ENCODE measurements around the gene AARS2.

Gene AARS2

GRCh38 chr6:44298864-44299263, 14.3 kb downstream of the AARS2 start:
- no peak for DNase-seq

- no peak for DNase-seq
Measured at GRCh38 chr6:44298055-44298803, 14.9 kb downstream of the AARS2 start.

- DNase-seq = no peak
Measured at GRCh38 chr6:44297063-44298038, 15.8 kb downstream of the AARS2 start.

- no peak for DNase-seq
Measured at GRCh38 chr6:44294832-44295791, 18.0 kb downstream of the AARS2 start.

GRCh38 chr6:44292661-44293365, 20.3 kb downstream of the AARS2 start:
- no peak for DNase-seq

- no peak for DNase-seq
Measured at GRCh38 chr6:44291841-44292240, 21.3 kb downstream of the AARS2 start.

GRCh38 chr6:44289726-44290260, 23.4 kb downstream of the AARS2 start:
- DNase-seq = no peak

GRCh38 chr6:44286747-44287146, 26.4 kb downstream of the AARS2 start:
- no peak for DNase-seq

GRCh38 chr6:44286285-44286565, 26.9 kb downstream of the AARS2 start:
- no peak for DNase-seq

- no peak for DNase-seq
Measured at GRCh38 chr6:44285552-44286284, 27.4 kb downstream of the AARS2 start.

GRCh38 chr6:44284867-44285266, 28.3 kb downstream of the AARS2 start:
- DNase-seq = no peak

- no peak for DNase-seq
Measured at GRCh38 chr6:44284121-44284520, 29.0 kb downstream of the AARS2 start.

GRCh38 chr6:44278774-44279697, 34.1 kb downstream of the AARS2 start:
- DNase-seq = no peak

GRCh38 chr6:44278315-44278714, 34.8 kb downstream of the AARS2 start:
- DNase-seq = no peak

- DNase-seq = no peak
Measured at GRCh38 chr6:44277763-44278162, 35.4 kb downstream of the AARS2 start.

- no peak for DNase-seq
Measured at GRCh38 chr6:44276667-44277640, 36.2 kb downstream of the AARS2 start.

GRCh38 chr6:44275749-44276648, 37.1 kb downstream of the AARS2 start:
- no peak for DNase-seq

GRCh38 chr6:44275271-44275748, 37.8 kb downstream of the AARS2 start:
- DNase-seq = no peak

All from HCEC 1CT (cell line).